NCI-H2171 (cell line): ENCODE results near the gene CRADD.
"Not testable (repeated sequence)": the region's sequence is repeated elsewhere in the genome, so short reads cannot be mapped to it uniquely, and the experiment has no call there.

Experiments
- DNase-seq: peaks from one replicate; lab custom pipeline; 2025; lab: John Stamatoyannopoulos, UW

Gene CRADD

DNA sequence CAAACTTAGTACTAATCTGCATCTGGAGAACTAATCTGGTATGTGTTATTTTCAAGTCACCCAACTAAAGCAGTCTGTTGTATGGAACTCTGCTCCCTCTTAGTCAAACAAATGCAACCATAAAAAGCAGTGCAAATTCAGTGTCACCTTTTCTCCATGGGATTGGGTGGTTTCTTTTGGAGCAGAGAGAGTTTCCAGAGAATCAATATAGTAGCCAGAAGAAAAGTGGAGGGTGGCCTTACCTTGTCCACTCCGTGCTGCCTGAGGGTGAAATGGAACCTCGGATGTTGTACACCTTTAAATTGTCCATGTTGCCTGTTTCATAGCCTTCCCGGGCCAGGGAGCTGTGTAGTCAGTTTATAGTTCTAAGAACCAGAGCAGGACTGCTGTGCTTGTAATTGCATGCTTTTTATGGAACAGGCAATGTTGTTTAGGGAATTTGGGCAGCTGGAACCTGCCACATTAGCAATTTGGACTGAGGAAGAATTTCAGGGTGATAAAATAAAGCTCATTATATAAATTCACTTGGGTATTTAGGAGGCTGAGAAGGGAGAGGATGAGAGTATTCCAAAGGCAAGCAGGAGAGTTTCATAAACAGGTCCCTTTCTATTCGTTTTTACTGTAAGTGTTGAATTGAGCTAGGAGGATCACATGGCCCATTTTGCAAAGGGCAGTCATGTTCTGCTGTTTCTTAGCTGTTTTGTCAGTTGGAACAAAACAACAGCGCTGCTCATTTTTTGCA, 60.5 kb downstream of the CRADD start:
- DNase-seq: no peak

- no peak for DNase-seq
Measured at GRCh38 chr12:93738199-93739058, 61.3 kb downstream of the CRADD start.

GRCh38 chr12:93740751-93741150, 63.6 kb downstream of the CRADD start:
- no peak for DNase-seq

DNA sequence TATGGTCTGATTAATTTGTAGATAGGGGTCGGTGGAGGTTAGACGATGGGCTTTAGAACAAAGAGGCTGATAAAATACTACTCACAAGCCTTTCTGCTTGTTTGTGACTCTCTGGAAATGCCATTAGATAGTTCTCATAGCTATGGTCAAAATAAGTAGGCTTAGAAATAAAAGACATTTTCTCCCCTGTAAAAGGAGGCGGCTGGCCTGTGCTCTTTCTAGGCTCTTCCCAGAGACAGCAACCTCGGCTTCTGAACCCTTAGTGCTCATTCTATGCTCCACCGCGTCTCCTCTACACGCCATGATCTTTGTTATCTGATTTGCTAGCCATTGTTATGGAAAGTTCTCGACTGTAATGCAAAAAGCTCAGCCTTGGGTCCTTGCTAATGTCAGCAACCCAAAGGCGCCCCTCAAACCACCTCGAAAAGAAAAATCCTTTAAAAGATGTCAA, 64.5 kb downstream of the CRADD start:
- DNase-seq: no peak

- peak; percentile 69 for DNase-seq
Measured at GRCh38 chr12:93742110-93742934, 65.1 kb downstream of the CRADD start.

DNA sequence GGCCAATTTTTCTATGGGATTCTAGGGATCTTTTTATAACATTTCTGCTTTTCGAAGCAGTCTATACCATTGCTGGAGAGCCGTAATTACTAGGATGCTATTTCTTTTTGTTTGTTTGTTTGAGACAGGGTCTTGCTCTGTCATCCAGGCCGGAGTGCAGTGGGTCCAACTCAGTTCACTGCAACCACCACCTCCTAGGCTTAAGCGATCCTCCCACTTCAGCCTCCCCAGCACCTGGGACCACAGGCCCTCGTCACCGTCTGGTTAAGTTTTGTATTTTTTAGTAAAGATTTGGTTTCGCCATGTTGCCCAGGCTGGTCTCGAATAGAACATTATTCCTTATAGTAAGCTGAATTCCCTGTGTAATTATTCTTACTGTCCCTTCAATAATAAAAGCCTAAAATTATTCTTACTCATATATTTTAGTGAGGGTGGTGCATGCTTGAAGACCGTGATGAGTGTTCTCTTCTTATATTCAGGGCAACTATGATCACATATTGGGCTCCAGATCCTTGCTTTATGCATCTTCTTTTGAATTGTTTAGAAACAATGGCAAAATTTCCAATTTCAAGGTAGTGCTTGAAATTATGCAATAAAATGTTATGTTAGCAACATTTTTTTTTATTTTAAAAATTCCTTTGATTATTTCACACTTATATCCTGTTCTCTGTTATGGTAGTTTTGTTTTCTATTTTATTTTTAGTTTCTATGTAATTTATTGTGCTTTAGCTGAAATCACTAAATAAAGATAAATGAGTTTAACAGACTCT, 66.2 kb downstream of the CRADD start:
- DNase-seq: no peak

- no peak for DNase-seq
Measured at GRCh38 chr12:93743999-93744689, 67.0 kb downstream of the CRADD start.

GRCh38 chr12:93745286-93745685, 68.1 kb downstream of the CRADD start:
- DNase-seq: no peak

DNA sequence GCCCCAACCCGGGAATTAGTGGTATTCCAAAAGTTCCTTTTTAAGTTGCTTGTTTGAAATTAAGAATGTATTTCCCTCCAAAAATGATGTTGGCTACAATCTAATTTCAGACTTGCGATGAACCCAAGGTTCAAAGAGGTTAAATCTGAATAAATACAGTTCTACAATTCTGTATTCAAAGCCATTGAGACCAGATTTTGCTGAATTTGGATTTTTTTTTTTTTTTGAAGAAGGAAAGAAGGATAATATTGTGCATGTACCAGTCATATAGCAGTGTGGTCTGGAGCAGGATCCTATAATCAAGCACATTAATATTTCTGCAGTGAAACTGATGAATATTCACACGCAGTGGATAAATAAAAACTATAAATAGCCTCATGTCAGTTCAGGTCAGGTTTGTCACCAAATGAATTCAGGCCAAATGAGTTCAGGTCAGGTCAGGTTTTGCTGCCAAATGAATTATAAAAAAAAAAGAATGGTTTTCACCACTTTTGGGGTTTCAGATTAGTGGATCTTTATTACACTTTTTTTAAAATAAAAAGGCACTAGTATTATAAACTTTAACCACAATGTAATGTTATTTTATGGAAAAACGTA, 69.5 kb downstream of the CRADD start:
- no peak for DNase-seq

GRCh38 chr12:93748672-93749383, 71.7 kb downstream of the CRADD start:
- no peak for DNase-seq

DNA sequence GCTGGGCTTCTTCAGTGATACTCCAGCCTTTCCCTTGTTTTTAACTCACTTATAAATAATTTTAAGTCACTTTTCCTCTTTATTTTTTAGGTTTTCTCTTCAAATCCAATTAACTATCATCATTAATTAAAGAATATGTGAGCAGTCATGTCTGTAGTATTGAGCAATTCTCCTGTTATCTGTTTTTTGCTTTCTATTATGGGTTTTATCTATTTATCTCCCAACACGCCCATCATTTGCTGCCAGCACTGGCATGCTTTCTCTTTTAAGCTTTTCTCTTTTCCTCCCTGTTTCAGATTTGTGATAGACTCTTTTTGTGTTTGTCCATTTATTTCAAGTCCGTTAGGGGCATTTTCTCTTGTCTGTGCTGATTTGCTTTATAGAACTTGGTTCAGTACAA, 72.3 kb downstream of the CRADD start:
- DNase-seq: no peak

DNA sequence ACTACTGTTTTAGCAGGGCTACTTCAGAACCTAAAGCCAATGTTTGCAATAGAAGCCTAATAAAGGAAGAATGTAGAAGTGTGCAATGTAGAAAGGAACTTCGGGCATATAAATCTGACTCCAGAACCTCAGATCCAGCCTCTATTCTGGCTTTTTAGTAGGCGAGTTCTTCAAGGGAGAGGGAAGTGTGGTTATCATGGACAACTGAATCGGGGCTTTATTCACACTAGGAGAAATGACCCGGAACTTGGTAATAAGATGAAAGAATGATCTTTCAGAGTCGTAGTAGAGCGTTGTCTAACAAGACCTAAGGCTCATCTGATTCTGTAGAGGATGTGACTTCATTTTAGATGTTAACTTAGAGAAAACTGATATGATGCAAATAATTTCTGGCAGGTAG, 72.9 kb downstream of the CRADD start:
- no peak for DNase-seq

- DNase-seq: no peak
Measured at GRCh38 chr12:93751864-93752610, 74.9 kb downstream of the CRADD start.

DNA sequence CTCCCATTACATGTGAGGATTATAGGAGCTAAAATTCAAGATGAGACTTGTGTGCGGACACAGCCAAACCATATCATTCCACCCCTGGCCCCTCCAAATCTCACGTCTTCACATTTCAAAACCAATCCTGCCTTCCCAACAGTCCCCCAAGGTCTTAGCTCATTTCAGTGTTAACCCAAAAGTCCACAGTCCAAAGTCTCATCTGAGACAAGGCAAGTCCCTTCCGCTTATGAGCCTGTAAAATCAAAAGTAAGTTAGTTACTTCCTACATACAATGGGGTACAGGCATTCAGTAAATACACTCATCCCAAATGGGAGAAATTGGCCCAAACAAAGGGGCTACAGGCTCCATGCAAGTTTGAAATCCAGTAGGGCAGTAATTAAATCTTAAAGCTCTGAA, 76.1 kb downstream of the CRADD start:
- no peak for DNase-seq

- DNase-seq: no peak
Measured at GRCh38 chr12:93753838-93754429, 76.8 kb downstream of the CRADD start.

DNA sequence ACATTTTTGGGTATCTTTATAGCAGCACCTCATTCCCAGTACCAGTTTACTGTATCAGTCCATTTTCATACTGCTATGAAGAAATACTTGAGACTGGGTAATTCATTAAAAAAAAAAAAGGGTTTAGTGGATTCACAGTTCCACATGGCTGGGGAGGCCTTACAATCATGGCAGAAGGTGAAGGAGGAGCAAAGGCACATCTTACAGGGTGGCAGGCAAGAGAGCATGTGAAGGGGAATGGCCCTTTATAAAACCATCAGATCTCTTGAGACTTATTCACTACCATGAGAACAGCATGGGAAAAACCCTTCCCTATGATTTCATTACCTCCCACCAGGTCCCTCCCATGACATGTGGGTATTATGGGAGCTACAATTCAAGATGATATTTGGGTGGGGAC, 77.7 kb downstream of the CRADD start:
- DNase-seq: not testable (repeated sequence)

DNA sequence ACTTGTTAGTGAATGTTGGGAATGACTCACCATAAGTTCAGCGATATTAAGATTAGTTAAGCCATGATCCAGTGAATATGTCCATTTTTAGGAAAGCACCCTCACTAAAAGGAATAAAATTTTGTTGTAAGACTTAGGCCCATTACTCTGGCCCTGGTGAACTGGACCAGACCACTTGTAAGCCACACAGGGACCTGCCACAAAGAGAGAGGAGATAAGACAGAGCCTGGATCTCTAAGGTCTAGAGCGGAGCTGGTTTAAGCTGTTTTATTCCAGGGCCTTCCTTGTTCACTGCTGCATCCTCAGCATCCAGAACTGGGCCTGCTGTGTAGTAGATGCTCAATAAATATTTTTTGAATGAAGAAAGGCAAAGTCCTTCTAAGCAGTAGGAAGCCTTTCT, 79.1 kb downstream of the CRADD start:
- DNase-seq: no peak

GRCh38 chr12:93757792-93758694, 80.9 kb downstream of the CRADD start:
- DNase-seq: no peak
